D721Med (cell line): ENCODE measurements around the gene VWA5B1.

Experiments
- DNase-seq: peaks from one replicate; pipeline ENCODE4 v3.0.0; 2011; ENCODE audit warnings: low spot score; ENCODE audit not compliant: insufficient read length
- FAIRE-seq: peaks from 2 replicates; lab custom pipeline; 2011; peaks lifted over from hg19 to GRCh38; lab: Jason Lieb, UNC
- TF ChIP-seq, protein P1 (sequence below): IDR thresholded peaks from 2 replicates; pipeline ENCODE4 v1.5.1; 2012; ENCODE audit warnings: mild to moderate bottlenecking, control low read depth; ENCODE audit not compliant: insufficient read depth; ENCODE audit errors: missing control alignments

VWA5B1 gene

DNA sequence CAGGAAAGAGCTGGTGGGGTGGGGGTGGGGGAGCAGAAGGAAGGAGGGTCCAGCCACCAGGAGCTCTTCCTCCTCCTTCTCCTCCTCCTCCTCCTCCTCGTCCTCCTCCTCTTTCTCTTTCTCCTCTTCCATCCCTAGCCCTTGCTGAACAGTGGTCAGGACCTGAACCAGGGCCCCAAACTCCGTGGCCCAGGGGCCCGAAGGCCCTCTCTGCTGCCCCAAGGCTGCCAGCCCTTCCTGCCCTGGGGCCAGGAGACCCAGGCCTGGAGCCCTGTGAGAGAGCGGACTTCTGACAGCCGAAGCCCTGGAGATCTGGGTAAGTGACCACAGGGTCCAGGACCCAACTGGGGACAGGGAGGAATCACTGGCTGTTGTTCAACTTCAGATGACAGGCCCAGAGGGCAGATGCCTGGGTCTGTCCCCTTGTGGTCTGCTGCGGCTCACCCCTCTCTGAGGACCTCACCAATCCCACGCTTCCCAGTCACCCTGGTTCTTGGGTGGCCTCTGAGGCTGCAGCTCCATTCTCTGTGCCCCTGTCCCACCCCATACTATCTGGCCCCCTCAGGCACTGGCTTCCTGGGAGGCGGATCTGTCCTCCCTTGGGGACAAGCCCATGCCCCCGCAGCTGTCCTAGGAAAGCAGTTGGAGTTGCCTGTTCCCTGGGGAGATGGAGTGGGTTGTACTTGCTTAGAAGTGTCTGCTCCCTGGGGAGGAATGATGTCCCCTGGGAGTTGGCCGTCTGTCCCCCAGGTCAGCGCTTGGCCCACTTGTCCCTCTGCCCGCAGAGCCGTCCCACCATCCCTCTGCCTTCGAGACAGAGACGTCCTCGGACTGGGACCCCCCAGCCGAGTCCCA is 51.8 kb downstream of the VWA5B1 start:
- TF ChIP-seq, protein P1, sequence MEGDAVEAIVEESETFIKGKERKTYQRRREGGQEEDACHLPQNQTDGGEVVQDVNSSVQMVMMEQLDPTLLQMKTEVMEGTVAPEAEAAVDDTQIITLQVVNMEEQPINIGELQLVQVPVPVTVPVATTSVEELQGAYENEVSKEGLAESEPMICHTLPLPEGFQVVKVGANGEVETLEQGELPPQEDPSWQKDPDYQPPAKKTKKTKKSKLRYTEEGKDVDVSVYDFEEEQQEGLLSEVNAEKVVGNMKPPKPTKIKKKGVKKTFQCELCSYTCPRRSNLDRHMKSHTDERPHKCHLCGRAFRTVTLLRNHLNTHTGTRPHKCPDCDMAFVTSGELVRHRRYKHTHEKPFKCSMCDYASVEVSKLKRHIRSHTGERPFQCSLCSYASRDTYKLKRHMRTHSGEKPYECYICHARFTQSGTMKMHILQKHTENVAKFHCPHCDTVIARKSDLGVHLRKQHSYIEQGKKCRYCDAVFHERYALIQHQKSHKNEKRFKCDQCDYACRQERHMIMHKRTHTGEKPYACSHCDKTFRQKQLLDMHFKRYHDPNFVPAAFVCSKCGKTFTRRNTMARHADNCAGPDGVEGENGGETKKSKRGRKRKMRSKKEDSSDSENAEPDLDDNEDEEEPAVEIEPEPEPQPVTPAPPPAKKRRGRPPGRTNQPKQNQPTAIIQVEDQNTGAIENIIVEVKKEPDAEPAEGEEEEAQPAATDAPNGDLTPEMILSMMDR, result no peak
- DNase-seq, result no peak

DNA sequence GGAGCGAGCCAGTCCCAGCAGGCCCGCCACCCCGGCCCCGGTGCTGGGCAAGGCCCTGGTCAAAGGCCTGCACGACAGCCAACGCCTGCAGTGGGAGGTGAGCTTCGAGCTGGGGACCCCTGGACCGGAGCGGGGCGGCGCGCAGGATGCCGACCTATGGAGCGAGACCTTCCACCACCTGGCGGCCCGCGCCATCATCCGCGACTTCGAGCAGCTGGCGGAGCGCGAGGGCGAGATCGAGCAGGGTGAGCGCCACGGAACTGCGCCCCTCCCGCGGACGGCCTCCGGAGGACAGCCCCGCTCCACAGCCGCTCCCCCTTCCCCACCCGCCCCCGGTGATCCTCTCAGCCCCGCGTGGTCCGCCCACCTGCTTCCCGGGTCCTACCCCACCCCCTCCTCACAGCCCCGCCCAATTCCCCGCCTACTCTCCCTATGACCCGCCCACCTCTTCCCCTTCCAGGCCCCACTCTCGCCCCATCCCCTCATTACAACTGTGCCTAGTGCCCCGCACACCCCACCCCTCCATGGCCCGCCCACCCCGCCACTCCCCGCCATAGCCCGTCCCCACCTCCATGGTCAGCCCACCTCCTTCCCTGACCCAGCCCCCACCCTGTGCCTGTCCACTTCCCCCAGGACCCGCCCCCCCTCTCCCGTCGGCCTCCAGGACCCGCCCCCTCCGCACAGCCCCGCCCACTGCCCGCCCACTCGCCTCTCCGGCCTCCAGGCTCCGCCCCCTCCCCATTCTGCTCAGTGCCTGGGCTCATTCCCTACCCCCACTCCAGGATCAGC is 52.7 kb downstream of the VWA5B1 start:
- TF ChIP-seq, protein P1, result no peak
- no peak for FAIRE-seq
- no peak for DNase-seq

More for the DNA sequence above, 51.8 kb downstream of the VWA5B1 start:
- FAIRE-seq, result no peak

DNA sequence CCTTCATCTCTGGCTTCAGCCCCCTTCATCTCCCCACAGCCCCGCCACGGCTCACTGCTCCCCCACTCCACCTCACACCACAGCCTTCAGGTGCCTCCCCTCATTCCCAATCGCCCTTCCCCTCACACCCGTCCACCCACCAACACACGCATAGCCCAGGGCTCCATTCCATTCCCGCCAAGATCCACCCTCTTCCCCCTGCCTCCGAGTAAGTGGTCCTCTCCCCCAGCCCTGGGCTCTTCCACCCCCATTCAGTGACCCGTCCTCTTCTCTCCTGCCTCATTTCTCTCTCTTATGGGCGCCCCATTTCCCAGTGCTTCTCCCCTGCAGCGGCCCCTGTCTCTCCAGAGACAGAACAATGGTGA is 53.2 kb downstream of the VWA5B1 start:
- TF ChIP-seq, protein P1, result no peak
- DNase-seq (no peak), FAIRE-seq (no peak)

DNA sequence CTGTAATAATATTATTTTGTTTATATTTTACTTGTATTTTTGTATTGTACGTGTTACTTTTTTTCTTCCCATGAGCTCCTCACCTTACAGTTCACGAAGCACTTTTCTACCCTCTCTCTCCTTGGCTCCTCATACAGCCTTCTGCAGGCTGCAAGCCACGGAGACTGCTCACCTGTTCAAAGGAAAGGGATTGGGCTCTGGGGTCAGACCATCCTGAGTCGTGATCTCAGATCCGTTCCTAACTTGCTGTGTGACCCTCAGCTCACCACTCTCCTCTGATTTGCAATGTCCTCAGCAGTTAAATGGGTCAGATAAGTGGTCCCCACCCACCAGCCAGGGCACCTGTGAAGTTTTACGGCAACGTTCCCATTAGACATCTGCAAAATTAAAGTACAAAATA is 54.1 kb downstream of the VWA5B1 start:
- no peak for DNase-seq
- FAIRE-seq, result no peak
- TF ChIP-seq, protein P1, result no peak

DNA sequence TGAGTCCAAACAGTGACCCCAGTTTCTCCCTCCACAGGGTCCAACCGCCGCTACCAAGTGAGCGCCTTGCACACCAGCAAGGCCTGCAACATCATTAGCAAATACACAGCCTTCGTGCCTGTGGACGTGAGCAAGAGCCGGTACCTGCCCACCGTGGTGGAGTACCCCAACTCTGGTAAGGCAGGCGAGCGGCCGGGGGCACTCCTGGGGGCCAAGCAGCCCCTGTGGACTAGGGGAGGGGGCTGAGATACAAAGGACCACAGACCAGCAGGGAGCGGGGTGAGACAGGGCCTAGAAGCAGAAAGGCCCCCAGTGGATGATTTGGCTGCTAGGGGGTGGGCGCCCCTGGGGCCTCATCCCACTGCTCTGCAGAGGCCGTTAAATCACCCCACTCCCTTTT is 54.7 kb downstream of the VWA5B1 start:
- TF ChIP-seq, protein P1, result no peak
- DNase-seq, result no peak
- no peak for FAIRE-seq

DNA sequence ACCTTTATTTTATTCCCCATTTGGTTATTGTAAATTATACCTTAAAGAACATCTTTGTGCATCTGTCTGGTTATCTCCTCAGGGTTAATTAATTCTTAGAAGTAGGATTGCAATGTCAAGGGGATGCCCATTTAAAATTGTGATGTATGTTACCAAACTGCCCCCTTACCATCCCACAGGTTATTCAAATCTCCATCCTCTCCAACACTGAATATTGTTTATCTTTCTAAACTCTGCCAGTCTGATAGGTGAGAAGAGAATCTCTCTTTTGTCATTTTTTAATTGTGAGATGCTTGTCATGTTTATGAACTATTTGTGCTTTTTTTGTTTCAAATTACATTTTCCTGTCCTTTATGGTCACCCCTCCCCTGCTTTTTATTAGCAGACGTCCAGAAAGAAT is 55.8 kb downstream of the VWA5B1 start:
- DNase-seq (no peak), FAIRE-seq (no peak)
- TF ChIP-seq, protein P1, result no peak
